HG03060 (cell line): Measurements from ENCODE around the gene AIMP1.

Source experiments
- ATAC-seq: cut with Tn5 transposase; IDR thresholded peaks from one replicate; pipeline ENCODE4 v1.9.1; 2021; ENCODE audit warnings: low read depth, moderate number of reproducible peaks; ENCODE audit not compliant: unreplicated experiment

AIMP1 gene

DNA sequence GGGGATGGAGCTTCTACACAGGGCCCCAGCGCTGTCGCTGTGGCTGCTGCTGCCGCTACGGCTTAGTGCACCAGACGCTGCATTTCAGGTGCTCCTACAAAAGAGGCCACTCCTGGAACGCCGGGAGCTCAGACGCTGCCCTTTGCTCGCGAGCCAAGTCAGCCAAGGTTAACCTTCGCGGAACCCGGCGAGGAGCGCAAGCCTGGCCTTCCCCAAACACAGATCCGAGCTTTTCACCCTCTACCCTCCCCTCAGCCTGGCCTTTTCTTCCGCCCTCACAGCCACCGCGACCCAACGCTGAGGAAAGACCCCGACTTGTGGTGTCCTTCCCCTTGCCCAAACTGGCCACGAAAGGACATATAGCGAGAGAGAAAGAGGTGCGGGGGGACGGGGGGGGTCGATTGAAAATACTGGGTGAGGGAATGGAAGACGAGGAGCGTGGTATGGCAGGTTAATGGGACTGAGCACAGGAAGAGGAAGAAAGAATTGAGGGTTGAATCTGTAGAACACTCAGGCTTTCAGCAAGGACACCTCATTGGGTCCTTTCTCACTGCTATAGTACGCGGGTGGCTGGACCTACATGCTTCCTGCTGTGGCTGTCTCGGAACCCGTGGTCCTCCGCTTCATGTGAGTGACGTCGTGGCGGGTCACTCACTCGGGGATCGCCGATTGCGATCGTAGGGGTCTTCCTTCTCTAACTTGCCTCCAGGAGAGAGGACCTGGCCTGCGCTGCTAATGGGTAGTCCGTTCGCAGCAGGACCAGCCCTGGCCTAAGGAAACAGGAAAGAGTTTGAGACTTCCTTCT, at the start of gene AIMP1, which contains the start of gene TBCK:
Gene AIMP1 (plus strand): TSS at position 583 of the 805 bp plus-strand sequence. CDS start 8,460 bp downstream, outside the sequence.
Gene TBCK (minus strand): TSS at position 242 of the 805 bp plus-strand sequence. CDS start 7,249 bp downstream, outside the sequence.
- ATAC-seq, result peak; percentile 70

DNA sequence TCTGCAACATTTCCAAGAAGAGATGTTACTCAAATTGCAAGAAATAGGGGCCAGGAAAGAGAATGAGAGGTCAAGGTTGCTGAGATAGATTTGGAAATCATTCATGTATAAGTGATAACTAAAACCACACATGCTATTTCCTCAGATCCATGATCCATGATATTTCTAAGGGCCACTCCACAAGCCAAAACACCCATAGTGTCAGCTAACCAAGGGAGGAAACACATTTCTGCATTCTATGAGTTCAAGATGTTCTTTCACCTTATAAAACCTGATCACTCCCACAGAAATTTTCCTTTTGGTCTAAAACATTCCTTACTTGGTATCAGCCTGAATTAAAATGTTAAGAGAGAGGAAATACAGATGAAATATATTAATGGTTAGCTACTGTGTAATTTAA, 47.6 kb upstream of the AIMP1 start:
- no peak for ATAC-seq

GRCh38 chr4:106269711-106270110, 46.6 kb upstream of the AIMP1 start:
- no peak for ATAC-seq

DNA sequence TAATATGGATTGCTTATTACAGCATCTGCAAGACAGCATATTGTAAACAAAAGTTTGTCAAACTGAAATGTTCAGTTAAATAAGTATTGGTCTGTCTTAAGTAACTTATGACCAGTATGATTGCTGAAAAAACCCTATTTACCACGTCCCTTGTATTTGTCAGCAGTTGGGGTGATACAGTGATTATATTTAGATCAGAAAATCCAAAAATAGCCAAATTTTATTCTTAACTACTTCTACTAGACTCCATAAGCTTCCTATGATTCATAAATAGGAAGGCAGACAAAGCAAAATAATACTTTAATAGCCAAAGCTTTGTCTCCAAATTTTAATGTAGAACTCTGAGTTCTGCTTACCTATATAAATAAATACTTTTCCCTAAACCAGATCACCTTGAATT, 45.6 kb upstream of the AIMP1 start:
- ATAC-seq, result no peak

GRCh38 chr4:106273831-106274230, 42.5 kb upstream of the AIMP1 start:
- ATAC-seq, result no peak

- no peak for ATAC-seq
Measured at GRCh38 chr4:106277140-106277675, 39.1 kb upstream of the AIMP1 start.

DNA sequence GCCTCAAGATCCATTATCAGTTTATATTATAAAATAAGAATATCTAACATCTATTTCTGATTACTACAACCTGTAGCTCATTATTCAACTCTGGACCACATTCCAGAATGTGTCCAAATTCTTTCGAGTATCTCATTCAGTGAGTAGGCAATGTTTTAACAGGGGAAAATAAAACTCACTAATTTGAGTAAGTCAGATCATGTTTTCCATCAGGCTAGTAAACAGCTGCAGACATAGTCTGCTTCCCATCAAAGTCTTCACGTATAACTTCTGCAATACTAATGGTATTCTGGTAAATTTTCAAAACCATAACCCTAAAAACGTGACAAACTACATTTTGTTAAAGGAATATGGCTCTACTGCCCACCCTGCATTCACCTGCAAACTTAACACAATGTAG, 32.1 kb upstream of the AIMP1 start:
- no peak for ATAC-seq

- ATAC-seq, result no peak
Measured at GRCh38 chr4:106286611-106287010, 29.7 kb upstream of the AIMP1 start.

DNA sequence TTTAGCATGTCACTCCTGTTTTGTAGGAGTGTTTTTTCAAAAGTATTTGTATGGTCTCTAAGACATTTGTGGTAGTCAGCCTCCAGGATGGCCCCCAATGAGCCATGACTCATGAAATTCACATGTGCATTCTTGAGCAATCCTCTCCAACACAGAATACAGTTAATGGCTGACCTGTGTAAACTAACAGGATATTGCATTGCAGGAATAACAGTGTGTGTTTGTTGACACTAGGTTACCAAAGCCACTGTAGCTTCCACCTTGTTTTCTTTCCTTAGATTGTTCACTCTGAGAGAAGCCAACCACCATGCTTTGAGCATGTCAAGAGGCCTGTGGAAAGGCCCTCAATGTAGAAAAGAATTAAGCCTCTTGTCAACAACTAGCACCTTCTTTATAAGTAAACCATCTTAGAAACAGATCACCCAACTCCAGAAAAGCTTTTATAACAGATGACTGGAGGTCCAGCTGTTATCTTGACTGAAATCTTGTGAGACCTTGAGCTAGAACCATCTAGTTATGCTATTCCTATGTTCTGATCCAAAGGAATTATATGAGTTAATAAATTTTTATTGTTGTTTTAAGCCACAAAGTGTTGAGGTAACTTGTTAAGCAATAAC, 28.9 kb upstream of the AIMP1 start:
- ATAC-seq, result no peak

- ATAC-seq, result no peak
Measured at GRCh38 chr4:106289737-106290136, 26.6 kb upstream of the AIMP1 start.

DNA sequence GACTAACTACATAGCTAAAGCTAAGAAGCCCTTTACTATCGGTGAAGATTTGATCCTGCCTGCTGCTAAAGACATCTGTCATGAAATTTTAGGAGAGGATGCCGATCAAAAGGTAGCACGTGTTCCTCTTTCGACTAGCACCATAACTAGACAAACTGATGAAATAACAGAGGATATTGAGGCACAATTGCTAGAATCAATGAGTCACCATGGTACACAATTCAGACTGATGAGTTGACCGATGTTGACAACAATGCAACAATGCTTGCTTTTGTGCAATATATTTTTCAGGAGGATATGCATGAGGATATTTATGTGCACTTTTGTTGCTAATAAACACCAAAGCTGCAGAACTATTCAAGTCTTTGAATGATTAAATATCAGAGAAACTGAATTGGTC, 24.7 kb upstream of the AIMP1 start:
- no peak for ATAC-seq

GRCh38 chr4:106294062-106294461, 22.3 kb upstream of the AIMP1 start:
- no peak for ATAC-seq

DNA sequence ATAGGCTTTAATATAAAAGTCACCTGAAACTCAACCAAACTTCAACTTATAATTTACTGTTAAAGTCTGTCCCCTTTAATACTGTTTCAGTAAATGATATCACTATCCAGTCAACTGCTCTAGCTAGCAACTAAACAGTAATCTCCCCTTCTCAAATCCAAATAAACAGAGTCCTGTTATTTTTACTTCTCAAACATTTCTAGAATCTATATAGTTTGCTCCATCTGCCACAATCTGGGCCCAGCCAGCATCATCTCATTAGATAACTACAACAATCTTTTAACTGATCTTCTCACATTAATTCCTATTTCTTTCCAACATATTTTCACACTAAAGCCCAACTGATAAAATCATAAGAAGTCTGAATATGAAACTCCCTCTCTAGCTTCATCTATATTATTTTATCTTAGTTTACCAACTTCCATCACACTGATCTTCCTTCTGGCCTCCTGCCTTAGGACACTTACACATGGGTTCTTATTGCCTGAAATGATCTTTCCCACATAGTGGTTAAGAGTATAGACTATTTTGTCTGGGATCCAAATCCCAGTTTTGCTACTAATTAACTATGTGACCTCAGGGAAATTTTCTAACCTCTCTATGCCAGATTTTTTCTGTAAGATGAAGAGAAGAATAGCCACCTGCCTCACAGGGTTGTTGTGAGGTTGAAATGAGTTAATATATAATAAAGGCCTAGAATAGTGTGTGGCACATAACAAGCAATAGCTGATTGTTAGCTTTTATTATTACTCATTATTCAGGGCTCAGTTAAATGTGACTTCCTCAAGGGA, 18.9 kb upstream of the AIMP1 start:
- no peak for ATAC-seq

DNA sequence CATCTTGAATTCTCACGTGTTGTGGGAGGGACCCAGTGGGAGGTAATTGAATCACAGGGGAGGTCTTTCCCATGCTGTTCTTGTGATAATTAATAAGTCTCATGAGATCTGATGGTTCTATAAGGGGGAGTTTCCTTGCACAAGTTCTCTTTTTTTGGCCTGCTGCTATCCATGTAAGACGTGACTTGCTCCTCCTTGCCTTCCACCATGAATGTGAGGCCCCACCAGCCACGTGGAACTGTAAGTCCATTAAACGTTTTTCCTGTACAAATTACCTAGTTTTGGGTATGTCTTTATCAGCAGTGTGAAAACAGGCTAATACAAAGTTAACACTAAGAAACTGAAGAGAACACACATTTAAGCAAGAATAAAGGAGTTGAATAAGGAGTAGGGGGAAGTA, 16.4 kb upstream of the AIMP1 start:
- no peak for ATAC-seq

GRCh38 chr4:106301393-106302061, 14.8 kb upstream of the AIMP1 start:
- ATAC-seq, result no peak

DNA sequence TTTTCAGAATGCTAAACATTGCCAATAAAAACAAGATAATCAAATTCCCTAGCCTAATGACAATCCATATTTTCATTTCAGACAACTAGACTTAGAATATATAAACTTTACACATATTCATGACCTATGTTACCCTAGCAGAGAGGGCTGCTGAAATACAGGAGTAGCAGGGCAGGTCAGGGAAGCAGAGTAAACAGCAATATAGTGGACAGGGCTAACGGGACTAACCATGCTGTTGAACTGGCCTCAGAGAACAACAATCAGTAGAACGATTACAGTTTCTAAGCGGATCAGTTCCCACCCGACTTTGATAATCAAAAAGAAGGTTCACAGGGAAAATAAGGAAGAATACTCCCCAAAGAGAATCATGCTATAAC, 14.3 kb upstream of the AIMP1 start:
- no peak for ATAC-seq

DNA sequence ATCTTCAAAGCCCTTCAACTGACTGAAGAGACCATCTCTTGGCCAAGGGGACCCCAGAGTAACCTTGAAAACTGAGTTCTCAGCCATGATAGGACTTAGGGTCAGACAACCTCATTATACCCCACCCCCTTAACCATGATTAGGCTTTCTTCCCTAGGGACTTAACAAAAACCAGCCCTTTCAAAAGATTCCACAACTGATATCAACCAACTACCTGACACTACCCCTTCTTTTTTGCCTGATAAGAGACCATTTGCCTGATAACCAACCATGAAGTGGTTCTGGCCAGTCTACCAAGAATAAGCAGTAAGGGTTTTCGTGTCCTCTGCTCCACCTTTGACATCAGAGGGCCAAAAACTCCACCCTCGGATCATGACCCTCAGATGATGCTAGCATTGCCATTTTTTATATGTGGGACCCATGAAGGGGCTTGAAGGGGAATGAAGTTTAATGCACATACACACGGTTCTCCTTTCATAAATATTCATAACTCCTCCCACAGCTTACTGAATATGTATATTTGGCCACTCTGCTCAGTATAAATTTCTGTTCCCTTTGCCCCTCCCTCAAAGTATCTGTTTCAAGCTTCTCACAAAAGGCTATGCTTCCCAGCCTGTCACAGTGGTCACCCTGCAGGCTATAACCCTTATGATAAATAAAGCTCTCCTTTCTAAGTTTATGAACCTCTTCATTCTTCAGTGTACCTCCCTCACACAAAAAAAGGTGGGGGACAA, 12.6 kb upstream of the AIMP1 start:
- ATAC-seq, result no peak

DNA sequence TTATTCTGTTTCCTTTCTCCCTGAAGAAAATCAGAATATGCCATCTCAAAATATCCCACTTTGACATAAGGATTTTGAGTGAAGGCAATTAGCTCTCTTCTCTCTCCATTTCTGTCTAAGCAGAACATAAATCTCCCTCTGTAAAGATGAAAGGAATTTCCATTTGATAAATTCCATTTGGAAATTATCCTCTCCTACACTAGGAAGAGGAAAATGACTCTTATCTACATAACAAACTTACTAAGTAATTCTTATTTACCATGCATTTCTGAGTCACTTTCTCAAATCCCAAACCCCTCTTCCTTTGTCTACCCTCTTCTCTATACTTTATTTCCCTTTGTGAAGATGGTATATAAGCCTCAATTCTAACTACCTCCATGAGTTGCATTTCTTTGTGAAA, 11.7 kb upstream of the AIMP1 start:
- ATAC-seq, result no peak

DNA sequence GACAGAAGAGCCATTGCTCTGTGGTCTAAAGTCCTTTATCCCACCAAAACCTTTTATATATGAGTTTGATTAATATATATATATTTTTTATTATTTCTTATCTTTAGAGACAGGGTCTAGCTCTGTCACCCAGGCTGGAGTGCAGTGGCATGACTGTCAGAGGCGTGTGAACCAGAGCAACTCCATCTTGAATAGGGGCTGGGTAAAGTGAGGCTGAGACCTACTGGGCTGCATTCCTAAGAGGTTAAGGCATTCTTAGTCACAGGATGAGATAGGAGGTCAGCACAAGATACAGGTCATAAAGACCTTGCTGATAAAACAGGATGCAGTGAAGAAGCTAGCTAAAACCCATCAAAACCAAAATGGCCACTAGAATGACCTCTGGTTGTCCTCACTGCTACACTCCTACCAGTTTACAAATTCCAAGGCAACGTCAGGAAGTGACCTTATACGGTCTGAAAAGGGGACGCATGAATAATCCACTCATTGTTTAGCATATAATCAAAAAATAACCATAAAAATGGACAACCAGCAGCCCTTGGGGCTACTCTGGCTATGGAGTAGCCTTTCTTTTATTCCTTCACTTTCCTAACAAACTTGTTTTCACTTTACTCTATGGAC, 10.8 kb upstream of the AIMP1 start:
- no peak for ATAC-seq
